ENCODE measurements around the gene RPL41.

Gene RPL41

DNA sequence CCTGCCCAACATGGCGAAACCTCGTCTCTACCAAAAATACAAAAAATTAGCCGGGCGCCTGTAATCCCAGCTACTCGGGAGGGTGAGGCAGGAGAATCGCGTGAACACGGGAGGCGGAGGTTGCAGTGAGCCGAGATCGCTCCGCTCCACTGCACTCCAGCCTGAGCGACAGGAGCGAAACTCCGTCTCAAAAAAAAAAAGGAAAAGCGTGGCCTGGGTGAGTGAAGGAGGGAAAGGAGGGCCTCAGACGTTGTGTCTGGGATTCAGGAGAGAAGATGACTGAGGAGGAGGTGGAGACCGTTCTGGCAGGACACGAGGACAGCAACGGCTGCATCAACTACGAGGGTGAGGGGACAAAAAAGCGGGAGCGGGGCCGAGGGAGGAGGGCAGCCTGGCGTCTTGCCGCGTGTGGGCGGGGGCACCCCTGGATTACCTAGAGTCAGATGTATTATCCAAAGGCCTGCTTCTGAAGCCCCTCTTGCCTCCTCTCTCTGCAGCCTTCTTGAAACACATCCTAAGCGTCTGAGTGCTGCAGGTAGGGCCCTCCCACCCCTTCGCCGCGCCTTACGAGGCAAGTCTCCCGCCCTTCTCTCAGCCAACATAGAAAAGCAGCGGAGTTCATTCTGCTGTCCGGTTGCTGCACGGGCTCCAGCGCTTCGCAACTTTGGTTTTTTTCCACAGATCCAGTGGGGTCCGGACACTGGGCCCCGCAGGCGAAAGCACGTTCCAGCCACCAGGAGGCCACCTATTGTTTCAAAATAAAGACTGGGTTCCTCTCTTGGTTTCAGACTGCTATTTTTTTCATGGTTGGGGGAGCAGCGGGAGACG is 41.0 kb downstream of the RPL41 start:
- peak; percentile 69 to 74 for DNase-seq

GRCh38 chr12:56158029-56158925 is 41.8 kb downstream of the RPL41 start, which contains the start of gene MYL6:
Gene MYL6, plus strand, starts transcription at chr12:56158359. Its CDS starts 43 bp downstream, at chr12:56158402.
- peak; percentile 94 for DNase-seq

DNA sequence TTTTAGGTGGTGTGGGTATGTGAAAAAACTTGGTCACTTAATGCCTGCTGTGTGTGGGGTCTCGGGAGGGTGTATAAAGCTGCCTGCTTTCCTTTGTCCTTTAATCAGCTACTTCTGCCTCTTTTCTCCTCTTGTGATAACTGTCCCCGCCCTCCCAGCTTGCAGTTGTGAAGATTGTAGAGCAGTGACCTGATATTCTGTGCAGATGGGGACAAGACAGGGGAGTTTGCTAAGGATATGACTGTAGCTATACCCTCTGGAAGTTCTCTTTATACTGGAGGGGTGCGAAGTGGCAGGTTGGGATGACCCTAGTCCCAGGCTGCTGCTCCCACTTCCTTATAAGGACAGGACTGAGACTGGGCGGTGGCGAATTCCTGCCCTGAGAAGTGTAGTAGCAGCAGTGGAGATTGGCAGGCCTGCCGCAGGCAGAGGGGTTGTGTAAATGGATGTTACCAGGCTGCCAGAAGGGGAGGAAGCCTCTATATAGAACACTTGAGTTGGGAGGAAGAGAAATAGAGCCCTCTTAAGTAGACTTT is 42.6 kb downstream of the RPL41 start:
- peak; percentile 33 to 38 for DNase-seq

- peak in 1 of 2 donors; percentile 29 for DNase-seq
Observed at GRCh38 chr12:56159482-56160192, 43.2 kb downstream of the RPL41 start.

- peak; percentile 62 to 76 for DNase-seq
Observed at GRCh38 chr12:56160193-56160763, 43.8 kb downstream of the RPL41 start.

DNA sequence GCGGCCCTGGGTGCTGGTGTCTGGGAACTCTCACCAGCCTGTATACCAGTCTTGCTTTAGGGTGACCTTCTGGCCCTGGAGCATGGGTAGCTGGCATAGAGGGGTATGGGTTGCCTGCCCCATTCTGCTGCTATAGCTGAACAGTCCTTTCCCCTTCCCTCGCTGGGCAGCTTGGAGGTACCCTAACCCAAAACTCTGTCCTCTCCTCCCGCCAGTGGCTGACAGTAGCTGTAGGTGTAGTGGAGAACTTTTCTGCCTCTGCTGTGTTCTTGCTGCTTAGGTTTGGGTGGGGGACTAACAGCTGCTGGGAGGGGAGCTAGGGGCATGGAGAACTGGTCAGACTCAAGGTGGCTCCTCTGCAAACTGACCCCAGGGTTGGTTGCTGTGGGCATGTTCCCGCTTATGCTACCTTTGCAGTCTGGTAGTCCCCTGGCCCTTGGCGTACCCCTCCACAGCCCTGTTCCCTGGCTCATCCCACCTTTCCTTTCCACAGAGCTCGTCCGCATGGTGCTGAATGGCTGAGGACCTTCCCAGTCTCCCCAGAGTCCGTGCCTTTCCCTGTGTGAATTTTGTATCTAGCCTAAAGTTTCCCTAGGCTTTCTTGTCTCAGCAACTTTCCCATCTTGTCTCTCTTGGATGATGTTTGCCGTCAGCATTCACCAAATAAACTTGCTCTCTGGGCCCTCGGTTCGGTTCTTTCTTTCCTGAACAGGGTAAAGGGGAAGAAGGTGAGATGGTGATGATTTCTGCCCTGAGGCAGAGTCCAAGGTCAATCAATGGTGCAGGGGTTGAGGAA is 44.7 kb downstream of the RPL41 start:
- no peak for DNase-seq

DNA sequence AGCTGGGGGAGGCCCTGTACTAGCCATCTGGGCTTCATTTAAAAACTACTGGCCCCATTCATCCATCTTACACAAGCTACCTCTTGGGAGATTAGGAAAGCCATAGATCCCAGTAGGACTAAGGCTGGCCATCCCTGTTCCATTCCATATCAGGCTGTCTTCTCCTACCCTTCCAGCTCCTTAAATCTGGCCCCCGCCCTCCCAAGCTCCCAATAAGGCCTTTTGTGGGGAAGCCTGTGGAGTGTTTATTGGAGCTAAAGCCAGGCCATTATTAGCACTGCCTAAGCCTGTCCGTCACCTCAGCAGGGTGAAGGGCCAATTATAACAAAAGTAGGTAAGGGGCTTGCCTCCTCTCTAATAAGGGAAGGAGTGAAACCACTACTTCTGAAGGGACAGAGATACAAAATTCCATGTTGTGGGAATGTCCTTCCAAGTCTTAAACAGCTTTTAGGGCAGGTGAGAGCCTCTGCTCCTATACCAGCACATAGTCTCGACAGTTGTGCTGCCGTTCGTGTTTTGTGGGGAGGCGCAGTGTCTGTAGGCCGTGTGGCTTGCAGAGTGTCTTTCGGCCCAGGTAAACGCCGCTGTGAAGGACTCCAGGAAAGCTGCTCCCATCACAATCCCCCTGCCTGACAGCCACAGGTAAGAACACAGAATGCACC is 45.4 kb downstream of the RPL41 start:
- DNase-seq: no peak

DNA sequence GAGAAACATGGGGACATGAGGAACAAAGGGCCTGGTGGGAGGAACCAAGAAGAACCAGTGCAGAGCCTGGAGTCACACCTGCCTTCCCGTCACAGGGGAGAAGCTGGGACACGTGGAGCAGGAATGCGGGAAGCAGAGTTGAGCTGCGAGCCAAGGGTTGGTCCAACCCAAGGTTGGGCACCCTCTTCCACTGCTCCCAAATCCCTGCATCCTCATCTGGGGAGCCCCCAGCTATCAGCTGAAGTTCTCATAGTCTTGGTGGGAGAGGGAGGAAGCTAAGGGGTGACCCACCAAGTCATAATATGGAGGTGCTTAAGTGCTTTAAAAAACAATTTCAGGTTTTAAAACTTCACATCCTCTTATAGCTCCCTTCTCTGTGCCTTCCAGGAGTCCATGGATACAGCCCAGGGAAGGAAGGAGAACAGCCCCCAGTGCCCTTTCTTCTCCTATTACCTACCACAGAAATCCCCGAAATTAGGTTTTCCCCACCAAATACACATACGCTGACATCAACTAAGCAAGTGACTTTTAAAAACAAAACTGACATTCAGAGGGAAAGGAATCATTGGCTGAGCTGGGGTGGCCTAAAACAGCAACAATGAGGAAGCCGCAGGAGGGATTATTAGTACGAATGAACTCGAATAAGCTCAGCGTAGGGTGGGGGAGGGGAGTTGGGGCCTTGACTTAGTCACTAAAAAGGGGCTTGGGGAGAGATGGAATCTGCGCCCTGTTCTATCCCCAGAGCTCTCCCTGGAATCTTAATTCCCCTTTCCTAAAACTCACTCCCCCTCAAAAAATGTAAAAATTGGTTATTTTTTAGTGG is 46.2 kb downstream of the RPL41 start:
- no peak for DNase-seq

- DNase-seq: no peak
Observed at GRCh38 chr12:56163533-56164344, 47.3 kb downstream of the RPL41 start.

GRCh38 chr12:56164345-56164729 is 47.9 kb downstream of the RPL41 start:
- no peak for DNase-seq

DNA sequence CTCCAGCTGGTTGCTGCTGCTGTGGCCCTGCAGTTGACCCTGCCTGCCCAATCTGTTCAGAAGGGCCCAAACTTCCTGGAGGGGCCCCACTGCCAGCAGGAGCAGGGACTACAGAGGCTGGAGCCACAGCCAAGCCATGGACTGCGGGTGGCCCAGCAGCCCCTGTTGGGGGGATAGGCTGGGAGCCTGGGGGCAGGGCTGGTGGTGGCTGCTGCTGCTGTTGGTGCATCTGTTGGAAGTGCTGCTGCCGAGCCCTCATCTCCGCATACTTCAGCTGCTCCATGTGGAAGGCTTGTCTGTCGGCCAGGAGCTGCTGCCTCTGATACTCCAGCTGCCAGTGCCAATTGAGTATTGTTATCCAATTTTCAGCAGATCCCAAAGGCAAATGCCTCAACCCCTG is 48.9 kb downstream of the RPL41 start:
- DNase-seq: no peak
